Caki2 (cell line): ENCODE results near the gene SEPTIN1. TPM values are rescaled to one million over a fixed set of nuclear protein-coding genes. Genes with fewer than 3 reads are reported as not detected.

ENCODE experiments used
- DNase-seq: peaks from one replicate; pipeline ENCODE4 v3.0.0-alpha.2; 2015; ENCODE audit warnings: low read depth
- in situ Hi-C: cut with HindIII; loops from 2 replicates; pipeline ENCODE4 v1.10.0; 2016; ENCODE audit warnings: low sequenced_read_pairs, low pct_unique_long_range_greater_than_20kb, mixed read lengths
- total RNA-seq: library from RNA; depleted of rRNA; stranded (reverse); fragments of >200 nt; shearing (Covaris generic); gene quantifications from 2 replicates; pipeline ENCODE4 v1.2.3, GENCODE V29; 2014; ENCODE audit warnings: low replicate concordance

The SEPTIN1 gene
- total RNA-seq, 1 experiment from 2014 or later: not detected

- DNase-seq: no peak
- in situ Hi-C loops: no loop called here
Measured at GRCh38 chr16:30379158-30379783, 3.1 kb downstream of the SEPTIN1 start.

GRCh38 chr16:30378236-30379157 lies 3.9 kb downstream of the SEPTIN1 start:
- in situ Hi-C loops: no loop called here
- peak; percentile 98 for DNase-seq

- peak; percentile 92 for DNase-seq
Measured at GRCh38 chr16:30377812-30378235, 4.5 kb downstream of the SEPTIN1 start.

GRCh38 chr16:30377050-30377811 lies 5.1 kb downstream of the SEPTIN1 start:
- in situ Hi-C loops: no loop called here
- no peak for DNase-seq

More at GRCh38 chr16:30377812-30378235, 4.5 kb downstream of the SEPTIN1 start:
- in situ Hi-C loops: no loop called here

GRCh38 chr16:30376461-30376902 lies 5.9 kb downstream of the SEPTIN1 start:
- DNase-seq: no peak
- in situ Hi-C loops: no loop called here

- no peak for DNase-seq
- in situ Hi-C loops: no loop called here
Measured at GRCh38 chr16:30375864-30376263, 6.5 kb downstream of the SEPTIN1 start.

- in situ Hi-C loops: no loop called here
- no peak for DNase-seq
Measured at GRCh38 chr16:30374538-30374937, 7.8 kb downstream of the SEPTIN1 start, which contains the start of gene MYL11. Gene MYL11, plus strand, starts transcription at chr16:30374802. Its CDS starts 56 bp downstream, at chr16:30374858.

- DNase-seq: no peak
- in situ Hi-C loops: no loop called here
Measured at GRCh38 chr16:30372725-30373124, 9.6 kb downstream of the SEPTIN1 start.

- in situ Hi-C loops: no loop called here
- DNase-seq: no peak
Measured at GRCh38 chr16:30372038-30372712, 10.2 kb downstream of the SEPTIN1 start.

- in situ Hi-C loops: no loop called here
- DNase-seq: no peak
Measured at GRCh38 chr16:30371248-30371816, 11.0 kb downstream of the SEPTIN1 start.

GRCh38 chr16:30370456-30371247 lies 11.7 kb downstream of the SEPTIN1 start, which contains the start of gene TBC1D10B:
Gene TBC1D10B, minus strand, starts transcription at chr16:30370494. Its CDS starts 311 bp downstream, at chr16:30370183.
- in situ Hi-C loops: no loop called here
- peak; percentile 100 for DNase-seq

- DNase-seq: no peak
- in situ Hi-C loops: no loop called here
Measured at GRCh38 chr16:30369938-30370455, 12.4 kb downstream of the SEPTIN1 start.

GRCh38 chr16:30369091-30369937 lies 13.0 kb downstream of the SEPTIN1 start:
- in situ Hi-C loops: no loop called here
- DNase-seq: no peak

GRCh38 chr16:30368792-30369090 lies 13.6 kb downstream of the SEPTIN1 start:
- in situ Hi-C loops: no loop called here
- no peak for DNase-seq

- in situ Hi-C loops: no loop called here
- no peak for DNase-seq
Measured at GRCh38 chr16:30368122-30368791, 14.1 kb downstream of the SEPTIN1 start.
